ENCODE results near the gene ARRDC4.

DNA sequence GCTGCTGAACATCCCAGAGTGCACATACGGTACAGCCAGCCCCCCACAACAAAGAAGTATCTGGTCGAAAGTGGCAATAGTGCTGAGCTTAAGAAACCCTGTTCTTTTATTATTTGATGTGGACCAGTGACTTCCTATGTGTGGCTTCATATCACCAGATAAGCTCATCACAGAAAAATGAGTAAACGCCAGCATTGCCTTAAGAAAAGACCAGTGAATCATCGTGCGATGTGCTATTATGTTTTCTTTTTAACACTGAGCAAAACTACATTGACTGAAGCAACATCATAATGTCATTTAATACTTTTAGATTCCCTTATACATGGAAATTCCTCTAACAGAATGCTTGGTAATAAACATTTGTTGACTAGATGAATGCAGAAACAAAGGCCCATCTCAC is 45.2 kb upstream of the ARRDC4 start:
- TF ChIP-seq, protein P1, sequence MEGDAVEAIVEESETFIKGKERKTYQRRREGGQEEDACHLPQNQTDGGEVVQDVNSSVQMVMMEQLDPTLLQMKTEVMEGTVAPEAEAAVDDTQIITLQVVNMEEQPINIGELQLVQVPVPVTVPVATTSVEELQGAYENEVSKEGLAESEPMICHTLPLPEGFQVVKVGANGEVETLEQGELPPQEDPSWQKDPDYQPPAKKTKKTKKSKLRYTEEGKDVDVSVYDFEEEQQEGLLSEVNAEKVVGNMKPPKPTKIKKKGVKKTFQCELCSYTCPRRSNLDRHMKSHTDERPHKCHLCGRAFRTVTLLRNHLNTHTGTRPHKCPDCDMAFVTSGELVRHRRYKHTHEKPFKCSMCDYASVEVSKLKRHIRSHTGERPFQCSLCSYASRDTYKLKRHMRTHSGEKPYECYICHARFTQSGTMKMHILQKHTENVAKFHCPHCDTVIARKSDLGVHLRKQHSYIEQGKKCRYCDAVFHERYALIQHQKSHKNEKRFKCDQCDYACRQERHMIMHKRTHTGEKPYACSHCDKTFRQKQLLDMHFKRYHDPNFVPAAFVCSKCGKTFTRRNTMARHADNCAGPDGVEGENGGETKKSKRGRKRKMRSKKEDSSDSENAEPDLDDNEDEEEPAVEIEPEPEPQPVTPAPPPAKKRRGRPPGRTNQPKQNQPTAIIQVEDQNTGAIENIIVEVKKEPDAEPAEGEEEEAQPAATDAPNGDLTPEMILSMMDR (conservative IDR thresholded peaks at IDR 0.05; ENCODE audit: low read depth, low read length), result no peak
- TF ChIP-seq, protein P2, sequence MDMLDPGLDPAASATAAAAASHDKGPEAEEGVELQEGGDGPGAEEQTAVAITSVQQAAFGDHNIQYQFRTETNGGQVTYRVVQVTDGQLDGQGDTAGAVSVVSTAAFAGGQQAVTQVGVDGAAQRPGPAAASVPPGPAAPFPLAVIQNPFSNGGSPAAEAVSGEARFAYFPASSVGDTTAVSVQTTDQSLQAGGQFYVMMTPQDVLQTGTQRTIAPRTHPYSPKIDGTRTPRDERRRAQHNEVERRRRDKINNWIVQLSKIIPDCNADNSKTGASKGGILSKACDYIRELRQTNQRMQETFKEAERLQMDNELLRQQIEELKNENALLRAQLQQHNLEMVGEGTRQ (IDR thresholded peaks at IDR 0.05; ENCODE audit: low read depth, low read length), result no peak
- TF ChIP-seq POLR2A (IDR thresholded peaks at IDR 0.05; ENCODE audit: low read depth, low read length) (no peak), MAZ (IDR thresholded peaks at IDR 0.05; ENCODE audit: borderline replicate concordance, low read depth, low read length) (no peak), RFX5 (IDR thresholded peaks at IDR 0.05; ENCODE audit: low read depth, low read length) (no peak), MXI1 (IDR thresholded peaks at IDR 0.05; ENCODE audit: borderline replicate concordance, low read depth, low read length) (no peak), RAD21 (IDR thresholded peaks at IDR 0.05; ENCODE audit: low read length) (no peak), NFE2L2 (IDR thresholded peaks at IDR 0.05; ENCODE audit: low read depth, low read length) (no peak), MAFK (IDR thresholded peaks at IDR 0.05; ENCODE audit: low read depth, low read length) (no peak), BHLHE40 (IDR thresholded peaks at IDR 0.05; ENCODE audit: low read depth, low read length) (no peak), RCOR1 (IDR thresholded peaks at IDR 0.05; ENCODE audit: insufficient replicate concordance, low read length) (no peak), CEBPB (IDR thresholded peaks at IDR 0.05; ENCODE audit: low read depth, low read length) (no peak)

Measured in IMR-90 (cell line).